ENCODE measurements around the gene KPNB1.

GRCh38 chr17:47669081-47669480 lies 19.4 kb downstream of the KPNB1 start:
- TF ChIP-seq CTCF (IDR thresholded peaks at IDR 0.05): no peak
- TF ChIP-seq POLR2A (IDR thresholded peaks at IDR 0.05): no peak
